GM12872 (cell line): Measurements from ENCODE around the gene KMO.

ENCODE experiments used
- TF ChIP-seq, protein P1 (sequence below): IDR thresholded peaks from 3 replicates; pipeline ENCODE4 v1.5.1; 2011; ENCODE audit warnings: low read depth, mild to moderate bottlenecking, low read length, moderate library complexity; ENCODE audit not compliant: insufficient read depth

KMO gene

DNA sequence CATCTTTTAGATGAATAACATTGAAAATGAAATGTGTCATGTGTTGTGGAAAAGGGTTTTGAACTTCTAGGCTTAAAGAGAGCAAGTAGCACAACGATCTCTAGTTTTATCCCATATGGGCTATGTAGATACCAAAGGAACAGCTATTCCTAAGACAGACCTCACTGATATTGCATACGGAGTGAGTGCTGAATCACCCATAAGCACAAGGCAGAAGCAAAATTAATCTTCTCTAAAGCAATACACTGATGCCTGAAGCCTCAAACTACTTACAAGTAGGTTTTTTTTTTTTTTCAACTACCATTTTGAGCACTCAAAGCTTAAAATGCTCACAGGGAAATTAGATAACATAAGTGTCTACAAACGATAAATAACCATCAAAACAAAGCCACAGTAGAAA lies 5.0 kb upstream of the KMO start:
- TF ChIP-seq, protein P1, sequence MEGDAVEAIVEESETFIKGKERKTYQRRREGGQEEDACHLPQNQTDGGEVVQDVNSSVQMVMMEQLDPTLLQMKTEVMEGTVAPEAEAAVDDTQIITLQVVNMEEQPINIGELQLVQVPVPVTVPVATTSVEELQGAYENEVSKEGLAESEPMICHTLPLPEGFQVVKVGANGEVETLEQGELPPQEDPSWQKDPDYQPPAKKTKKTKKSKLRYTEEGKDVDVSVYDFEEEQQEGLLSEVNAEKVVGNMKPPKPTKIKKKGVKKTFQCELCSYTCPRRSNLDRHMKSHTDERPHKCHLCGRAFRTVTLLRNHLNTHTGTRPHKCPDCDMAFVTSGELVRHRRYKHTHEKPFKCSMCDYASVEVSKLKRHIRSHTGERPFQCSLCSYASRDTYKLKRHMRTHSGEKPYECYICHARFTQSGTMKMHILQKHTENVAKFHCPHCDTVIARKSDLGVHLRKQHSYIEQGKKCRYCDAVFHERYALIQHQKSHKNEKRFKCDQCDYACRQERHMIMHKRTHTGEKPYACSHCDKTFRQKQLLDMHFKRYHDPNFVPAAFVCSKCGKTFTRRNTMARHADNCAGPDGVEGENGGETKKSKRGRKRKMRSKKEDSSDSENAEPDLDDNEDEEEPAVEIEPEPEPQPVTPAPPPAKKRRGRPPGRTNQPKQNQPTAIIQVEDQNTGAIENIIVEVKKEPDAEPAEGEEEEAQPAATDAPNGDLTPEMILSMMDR, result no peak

DNA sequence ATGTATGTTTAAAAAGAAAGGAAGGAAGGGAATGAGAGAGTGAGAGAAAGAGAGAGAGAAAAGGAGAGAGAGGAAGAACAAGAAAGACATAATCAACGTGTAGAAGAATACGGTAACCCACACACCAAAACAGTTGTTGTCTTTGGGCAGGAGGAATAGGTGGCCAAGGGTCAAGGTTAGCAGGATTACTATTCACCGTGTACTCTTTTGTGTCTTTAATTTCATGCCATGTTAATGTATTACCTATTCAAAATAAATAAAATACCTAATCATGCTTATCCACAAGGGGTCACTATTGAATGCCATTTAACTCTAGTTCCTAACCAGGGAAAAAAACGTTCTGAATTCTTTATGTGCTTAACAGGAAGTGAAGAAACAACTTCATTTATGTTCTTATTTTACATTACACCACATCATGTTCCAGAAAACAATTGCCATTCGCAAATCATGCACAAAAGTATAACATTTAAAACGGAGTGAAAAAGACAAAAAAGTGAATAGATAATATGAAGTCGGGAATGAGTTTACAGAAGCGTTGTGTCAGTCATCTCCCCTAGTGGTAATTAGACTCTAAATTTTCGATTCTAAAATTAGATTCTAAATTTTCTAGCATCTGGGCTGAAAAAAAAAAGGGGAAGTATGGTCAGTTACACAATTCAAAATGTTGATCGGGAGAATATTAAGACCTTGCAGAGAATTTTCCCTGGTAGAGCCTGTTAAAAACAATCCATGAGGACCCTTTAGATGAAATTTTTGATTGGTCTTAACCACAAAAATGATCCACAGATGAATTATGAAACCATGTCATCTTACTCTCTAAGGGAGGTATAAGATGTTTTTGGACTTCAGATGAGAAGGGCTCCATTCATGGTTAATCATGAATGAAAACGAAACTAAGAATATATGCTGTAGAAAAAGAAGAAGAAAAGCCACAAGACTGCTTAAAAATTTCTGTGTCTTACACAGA lies 700 bp upstream of the KMO start:
- TF ChIP-seq, protein P1, result peak; percentile 34; the same call in 1 of the 3 replicates

DNA sequence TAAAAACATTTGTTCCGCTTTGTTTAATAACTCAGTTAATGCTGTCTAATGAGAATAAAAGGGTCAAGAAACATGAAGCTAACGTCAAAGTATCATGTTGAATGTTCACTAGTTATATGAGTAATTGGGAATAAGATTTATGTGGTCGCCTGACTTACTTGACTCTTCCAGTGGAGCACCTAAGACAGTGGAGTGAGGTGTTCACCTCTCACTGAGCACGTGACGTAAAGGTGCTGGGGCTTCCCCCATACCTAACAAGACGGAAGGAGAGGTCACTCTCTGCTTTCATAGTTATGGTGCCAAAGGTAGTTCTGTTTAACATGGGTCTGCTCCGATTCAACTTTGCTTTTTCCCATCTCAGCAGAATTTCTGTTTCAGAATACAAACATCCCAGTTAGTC lies 686 bp downstream of the KMO start:
- TF ChIP-seq, protein P1, result no peak

DNA sequence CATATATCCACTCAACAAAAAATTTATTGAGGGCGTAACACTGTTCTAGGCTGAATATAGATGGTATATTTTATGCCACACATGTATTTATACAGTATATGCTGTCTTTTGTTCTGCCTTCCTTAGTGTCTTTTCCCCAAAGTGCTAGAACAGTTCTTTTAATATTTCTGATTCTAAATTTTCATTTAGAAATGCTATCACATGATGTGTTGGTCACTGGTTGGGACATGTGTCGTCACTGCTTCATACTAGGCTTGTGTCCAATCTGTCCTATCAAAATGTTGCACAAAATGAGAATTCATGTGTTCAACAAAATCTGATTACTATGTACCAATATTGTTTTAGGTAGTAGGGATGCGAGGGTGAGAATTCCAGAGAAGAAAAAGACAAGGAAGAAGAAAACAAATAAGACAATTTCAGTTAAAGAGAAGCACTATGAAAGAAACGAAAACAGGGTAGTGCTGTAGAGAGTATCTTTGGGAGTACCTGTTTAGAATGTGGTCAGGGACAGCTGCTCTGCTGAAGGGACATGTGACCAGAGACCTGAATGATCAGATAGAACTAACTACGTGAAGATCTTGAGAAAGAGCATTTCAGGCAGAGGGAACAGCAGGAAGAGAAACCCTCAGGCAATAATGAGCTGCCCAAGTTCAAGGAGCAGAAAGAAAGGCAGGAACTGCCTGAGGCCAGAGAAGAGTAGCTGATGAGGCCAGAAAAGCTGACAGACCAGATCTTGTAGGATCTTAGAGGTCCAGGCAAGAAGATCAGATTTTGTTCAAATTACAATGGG lies 1.3 kb downstream of the KMO start:
- TF ChIP-seq, protein P1, result no peak

DNA sequence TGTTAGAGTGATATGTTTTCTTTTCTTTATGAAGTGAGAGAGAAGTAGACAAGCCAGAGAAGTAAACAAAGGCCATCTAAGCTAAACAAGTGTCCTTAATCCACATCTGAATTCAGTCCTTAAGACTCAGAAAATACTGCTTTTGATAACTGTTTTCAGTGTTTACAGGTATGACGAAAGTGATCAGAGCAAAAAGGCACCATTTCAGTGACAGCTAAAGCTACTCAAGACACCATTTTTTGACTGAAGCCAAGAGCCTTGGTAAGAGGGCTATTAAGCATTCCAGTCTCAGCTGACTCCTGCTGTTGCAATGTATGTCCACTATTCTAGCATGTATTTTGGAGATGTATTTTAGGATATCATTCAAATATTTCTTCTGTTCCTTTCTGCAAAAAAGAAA lies 4.1 kb downstream of the KMO start:
- TF ChIP-seq, protein P1, result no peak

DNA sequence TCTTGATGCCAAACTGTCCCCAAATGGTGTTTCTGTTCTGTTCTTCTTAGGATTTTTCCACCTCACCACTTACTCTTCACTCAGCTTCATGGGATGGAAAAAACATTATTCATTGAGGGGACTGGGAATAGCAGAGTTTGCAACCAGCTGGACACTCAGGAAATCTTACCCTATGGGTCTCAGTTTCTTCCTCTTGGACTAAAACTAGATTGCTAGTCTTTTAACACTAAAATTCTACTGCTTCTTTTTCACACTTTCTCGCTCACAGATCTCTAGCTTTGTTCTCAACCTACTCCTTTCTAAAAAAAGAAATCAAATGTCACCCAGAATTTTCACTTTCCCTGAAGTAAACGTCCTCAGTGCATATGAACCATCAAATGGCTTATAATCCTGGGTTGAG lies 4.8 kb downstream of the KMO start:
- TF ChIP-seq, protein P1, result no peak

DNA sequence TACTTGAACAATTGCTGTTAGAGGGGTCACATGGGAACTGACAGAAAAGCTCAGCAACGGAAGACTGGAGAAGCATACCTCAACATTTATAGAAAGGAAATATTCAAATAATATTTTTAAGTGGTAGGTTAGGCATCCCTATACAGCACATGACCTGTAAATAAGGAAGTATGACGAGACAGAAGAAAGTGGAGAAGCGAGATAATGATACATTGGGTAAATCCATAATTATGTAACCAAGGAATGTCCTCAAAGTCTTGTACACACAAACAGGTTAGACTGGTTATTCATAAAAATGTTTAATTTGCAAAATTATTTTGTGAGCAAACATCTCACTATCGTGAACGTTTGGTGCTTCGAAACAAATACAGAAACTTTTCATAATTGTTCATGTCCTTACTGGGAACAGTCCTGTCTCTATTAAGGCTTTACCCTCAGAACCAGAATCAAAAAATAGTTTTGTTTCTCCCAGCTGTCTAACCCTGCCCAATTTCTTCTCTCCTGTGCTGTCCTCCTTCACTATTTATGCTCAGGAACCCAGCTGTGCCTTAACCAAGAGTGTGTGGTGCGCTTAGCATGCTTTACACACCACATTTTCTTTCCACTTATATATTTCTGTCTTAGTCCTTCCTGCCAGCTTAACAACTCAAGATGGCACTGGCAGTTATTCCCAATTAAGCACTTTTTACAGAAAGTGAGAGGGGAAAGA lies 10.2 kb downstream of the KMO start:
- TF ChIP-seq, protein P1, result no peak
